ENCODE results near the gene ADAMTS12. TPM values are rescaled to one million over a fixed set of nuclear protein-coding genes. Genes with fewer than 3 reads are reported as not detected.

ADAMTS12 gene
- total and polyA plus RNA-seq, 2 experiments from 2014 or later: 9.1 to 17.1 TPM

DNA sequence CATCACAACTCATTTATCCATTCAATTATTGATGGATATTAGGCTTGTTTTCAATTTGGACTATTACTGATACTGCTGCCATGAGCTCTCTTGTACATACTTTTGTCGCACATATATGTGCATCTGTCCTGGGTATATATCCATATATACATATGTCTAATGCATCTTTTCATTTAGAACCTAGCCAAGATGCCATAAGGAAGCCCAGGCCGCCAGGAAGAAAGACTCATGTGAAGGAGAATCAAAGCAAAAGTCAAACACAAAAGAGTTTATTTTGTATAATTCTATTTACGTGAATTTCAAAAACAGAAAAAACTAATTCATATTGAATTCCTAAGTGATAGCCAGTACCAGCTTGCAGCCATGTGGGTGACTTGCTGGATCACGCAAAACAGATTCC, 79.0 kb downstream of the ADAMTS12 start (continued):
- TF ChIP-seq, protein P1, sequence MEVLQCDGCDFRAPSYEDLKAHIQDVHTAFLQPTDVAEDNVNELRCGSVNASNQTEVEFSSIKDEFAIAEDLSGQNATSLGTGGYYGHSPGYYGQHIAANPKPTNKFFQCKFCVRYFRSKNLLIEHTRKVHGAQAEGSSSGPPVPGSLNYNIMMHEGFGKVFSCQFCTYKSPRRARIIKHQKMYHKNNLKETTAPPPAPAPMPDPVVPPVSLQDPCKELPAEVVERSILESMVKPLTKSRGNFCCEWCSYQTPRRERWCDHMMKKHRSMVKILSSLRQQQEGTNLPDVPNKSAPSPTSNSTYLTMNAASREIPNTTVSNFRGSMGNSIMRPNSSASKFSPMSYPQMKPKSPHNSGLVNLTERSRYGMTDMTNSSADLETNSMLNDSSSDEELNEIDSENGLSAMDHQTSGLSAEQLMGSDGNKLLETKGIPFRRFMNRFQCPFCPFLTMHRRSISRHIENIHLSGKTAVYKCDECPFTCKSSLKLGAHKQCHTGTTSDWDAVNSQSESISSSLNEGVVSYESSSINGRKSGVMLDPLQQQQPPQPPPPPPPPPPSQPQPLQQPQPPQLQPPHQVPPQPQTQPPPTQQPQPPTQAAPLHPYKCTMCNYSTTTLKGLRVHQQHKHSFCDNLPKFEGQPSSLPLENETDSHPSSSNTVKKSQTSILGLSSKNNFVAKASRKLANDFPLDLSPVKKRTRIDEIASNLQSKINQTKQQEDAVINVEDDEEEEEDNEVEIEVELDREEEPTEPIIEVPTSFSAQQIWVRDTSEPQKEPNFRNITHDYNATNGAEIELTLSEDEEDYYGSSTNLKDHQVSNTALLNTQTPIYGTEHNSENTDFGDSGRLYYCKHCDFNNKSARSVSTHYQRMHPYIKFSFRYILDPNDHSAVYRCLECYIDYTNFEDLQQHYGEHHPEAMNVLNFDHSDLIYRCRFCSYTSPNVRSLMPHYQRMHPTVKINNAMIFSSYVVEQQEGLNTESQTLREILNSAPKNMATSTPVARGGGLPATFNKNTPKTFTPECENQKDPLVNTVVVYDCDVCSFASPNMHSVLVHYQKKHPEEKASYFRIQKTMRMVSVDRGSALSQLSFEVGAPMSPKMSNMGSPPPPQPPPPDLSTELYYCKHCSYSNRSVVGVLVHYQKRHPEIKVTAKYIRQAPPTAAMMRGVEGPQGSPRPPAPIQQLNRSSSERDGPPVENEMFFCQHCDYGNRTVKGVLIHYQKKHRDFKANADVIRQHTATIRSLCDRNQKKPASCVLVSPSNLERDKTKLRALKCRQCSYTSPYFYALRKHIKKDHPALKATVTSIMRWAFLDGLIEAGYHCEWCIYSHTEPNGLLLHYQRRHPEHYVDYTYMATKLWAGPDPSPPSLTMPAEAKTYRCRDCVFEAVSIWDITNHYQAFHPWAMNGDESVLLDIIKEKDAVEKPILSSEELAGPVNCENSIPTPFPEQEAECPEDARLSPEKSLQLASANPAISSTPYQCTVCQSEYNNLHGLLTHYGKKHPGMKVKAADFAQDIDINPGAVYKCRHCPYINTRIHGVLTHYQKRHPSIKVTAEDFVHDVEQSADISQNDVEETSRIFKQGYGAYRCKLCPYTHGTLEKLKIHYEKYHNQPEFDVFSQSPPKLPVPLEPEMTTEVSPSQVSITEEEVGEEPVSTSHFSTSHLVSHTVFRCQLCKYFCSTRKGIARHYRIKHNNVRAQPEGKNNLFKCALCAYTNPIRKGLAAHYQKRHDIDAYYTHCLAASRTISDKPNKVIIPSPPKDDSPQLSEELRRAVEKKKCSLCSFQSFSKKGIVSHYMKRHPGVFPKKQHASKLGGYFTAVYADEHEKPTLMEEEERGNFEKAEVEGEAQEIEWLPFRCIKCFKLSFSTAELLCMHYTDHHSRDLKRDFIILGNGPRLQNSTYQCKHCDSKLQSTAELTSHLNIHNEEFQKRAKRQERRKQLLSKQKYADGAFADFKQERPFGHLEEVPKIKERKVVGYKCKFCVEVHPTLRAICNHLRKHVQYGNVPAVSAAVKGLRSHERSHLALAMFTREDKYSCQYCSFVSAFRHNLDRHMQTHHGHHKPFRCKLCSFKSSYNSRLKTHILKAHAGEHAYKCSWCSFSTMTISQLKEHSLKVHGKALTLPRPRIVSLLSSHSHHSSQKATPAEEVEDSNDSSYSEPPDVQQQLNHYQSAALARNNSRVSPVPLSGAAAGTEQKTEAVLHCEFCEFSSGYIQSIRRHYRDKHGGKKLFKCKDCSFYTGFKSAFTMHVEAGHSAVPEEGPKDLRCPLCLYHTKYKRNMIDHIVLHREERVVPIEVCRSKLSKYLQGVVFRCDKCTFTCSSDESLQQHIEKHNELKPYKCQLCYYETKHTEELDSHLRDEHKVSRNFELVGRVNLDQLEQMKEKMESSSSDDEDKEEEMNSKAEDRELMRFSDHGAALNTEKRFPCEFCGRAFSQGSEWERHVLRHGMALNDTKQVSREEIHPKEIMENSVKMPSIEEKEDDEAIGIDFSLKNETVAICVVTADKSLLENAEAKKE (CRISPR knock-in tag; IDR thresholded peaks at IDR 0.05): no peak
- TF ChIP-seq, protein P2, sequence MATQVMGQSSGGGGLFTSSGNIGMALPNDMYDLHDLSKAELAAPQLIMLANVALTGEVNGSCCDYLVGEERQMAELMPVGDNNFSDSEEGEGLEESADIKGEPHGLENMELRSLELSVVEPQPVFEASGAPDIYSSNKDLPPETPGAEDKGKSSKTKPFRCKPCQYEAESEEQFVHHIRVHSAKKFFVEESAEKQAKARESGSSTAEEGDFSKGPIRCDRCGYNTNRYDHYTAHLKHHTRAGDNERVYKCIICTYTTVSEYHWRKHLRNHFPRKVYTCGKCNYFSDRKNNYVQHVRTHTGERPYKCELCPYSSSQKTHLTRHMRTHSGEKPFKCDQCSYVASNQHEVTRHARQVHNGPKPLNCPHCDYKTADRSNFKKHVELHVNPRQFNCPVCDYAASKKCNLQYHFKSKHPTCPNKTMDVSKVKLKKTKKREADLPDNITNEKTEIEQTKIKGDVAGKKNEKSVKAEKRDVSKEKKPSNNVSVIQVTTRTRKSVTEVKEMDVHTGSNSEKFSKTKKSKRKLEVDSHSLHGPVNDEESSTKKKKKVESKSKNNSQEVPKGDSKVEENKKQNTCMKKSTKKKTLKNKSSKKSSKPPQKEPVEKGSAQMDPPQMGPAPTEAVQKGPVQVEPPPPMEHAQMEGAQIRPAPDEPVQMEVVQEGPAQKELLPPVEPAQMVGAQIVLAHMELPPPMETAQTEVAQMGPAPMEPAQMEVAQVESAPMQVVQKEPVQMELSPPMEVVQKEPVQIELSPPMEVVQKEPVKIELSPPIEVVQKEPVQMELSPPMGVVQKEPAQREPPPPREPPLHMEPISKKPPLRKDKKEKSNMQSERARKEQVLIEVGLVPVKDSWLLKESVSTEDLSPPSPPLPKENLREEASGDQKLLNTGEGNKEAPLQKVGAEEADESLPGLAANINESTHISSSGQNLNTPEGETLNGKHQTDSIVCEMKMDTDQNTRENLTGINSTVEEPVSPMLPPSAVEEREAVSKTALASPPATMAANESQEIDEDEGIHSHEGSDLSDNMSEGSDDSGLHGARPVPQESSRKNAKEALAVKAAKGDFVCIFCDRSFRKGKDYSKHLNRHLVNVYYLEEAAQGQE (IDR thresholded peaks at IDR 0.05; ENCODE audit: unreplicated experiment): no peak
- TF ChIP-seq, protein P3, sequence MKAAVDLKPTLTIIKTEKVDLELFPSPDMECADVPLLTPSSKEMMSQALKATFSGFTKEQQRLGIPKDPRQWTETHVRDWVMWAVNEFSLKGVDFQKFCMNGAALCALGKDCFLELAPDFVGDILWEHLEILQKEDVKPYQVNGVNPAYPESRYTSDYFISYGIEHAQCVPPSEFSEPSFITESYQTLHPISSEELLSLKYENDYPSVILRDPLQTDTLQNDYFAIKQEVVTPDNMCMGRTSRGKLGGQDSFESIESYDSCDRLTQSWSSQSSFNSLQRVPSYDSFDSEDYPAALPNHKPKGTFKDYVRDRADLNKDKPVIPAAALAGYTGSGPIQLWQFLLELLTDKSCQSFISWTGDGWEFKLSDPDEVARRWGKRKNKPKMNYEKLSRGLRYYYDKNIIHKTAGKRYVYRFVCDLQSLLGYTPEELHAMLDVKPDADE (IDR thresholded peaks at IDR 0.05): no peak
- no peak for TF ChIP-seq JUNB (IDR thresholded peaks at IDR 0.05; ENCODE audit: unreplicated experiment)
- TF ChIP-seq EZH2phosphoT487 (IDR thresholded peaks at IDR 0.05; ENCODE audit: unreplicated experiment): no peak
- TF ChIP-seq ZNF331 (CRISPR knock-in tag; IDR thresholded peaks at IDR 0.05; ENCODE audit: low read depth): no peak

Measured in GM23338 (cell line).